ENCODE measurements around the gene TMEM98. TPM values are rescaled to one million over a fixed set of nuclear protein-coding genes. Genes with fewer than 3 reads are reported as not detected.
"Not testable (repeated sequence)": the region's sequence is repeated elsewhere in the genome, so short reads cannot be mapped to it uniquely, and the experiment has no call there.

TMEM98 gene
- total and polyA plus RNA-seq, 10 donors: 5.4 to 41.1 (median 14.5) TPM

- WGBS, 5 donors: 62 to 85% (median 68%) methylated on average over 2 of the region's 2 CpGs
- intact Hi-C loops (cut with DNase I; ENCODE audit: low total_unique reads): loop anchor here (10.0 kb wide), 1 partner anchor 130 kb away; no protein-coding TSS in a partner anchor
These were observed 12.7 kb upstream of the TMEM98 start for GRCh38 chr17:32915245-32915644.

GRCh38 chr17:32916134-32916533 is 11.8 kb upstream of the TMEM98 start:
- Histone ChIP-seq H3K4me3 (no peak overlapping the region), H3K4me1 (peaks cover 0 to 9% (median 0%) of the 10 kb centered on the region in 6 donors), H3K36me3 (no peaks in the 10 kb centered on the region), H3K27ac (no peak overlapping the region), H3K27me3 (replicated peaks in 1 of 7) (no peaks in the 10 kb centered on the region), H3K9me3 (no peaks in the 10 kb centered on the region)
- intact Hi-C loops (cut with DNase I; ENCODE audit: low total_unique reads): loop anchor here (10.0 kb wide), 1 partner anchor 131 kb away; no protein-coding TSS in a partner anchor
- TF ChIP-seq POLR2A (IDR thresholded peaks at IDR 0.05): no peak
- no peak for TF ChIP-seq CTCF (IDR thresholded peaks at IDR 0.05 in 8 of 11, conservative IDR thresholded peaks at IDR 0.05 in 3 of 11)
- TF ChIP-seq POLR2AphosphoS5 (IDR thresholded peaks at IDR 0.05): no peak
- WGBS, 5 donors: 57 to 83% (median 80%) methylated on average over 3 of the region's 3 CpGs
- DNase-seq: no peak

More at GRCh38 chr17:32915245-32915644, 12.7 kb upstream of the TMEM98 start:
- Histone ChIP-seq H3K4me3 (no peak overlapping the region), H3K4me1 (peaks cover 0 to 11% (median under 1%) of the 10 kb centered on the region in 6 donors), H3K27ac (no peak overlapping the region), H3K9me3 (no peaks in the 10 kb centered on the region), H3K27me3 (replicated peaks in 1 of 7) (no peaks in the 10 kb centered on the region), H3K36me3 (no peaks in the 10 kb centered on the region)
- no peak for DNase-seq
- TF ChIP-seq POLR2AphosphoS5 (IDR thresholded peaks at IDR 0.05) (no peak), CTCF (IDR thresholded peaks at IDR 0.05 in 8 of 11, conservative IDR thresholded peaks at IDR 0.05 in 3 of 11) (no peak), POLR2A (IDR thresholded peaks at IDR 0.05) (no peak)

GRCh38 chr17:32917081-32917480 is 10.9 kb upstream of the TMEM98 start:
- no peak for DNase-seq
- TF ChIP-seq POLR2AphosphoS5 (IDR thresholded peaks at IDR 0.05) (no peak), CTCF (IDR thresholded peaks at IDR 0.05 in 8 of 11, conservative IDR thresholded peaks at IDR 0.05 in 3 of 11) (no peak), POLR2A (IDR thresholded peaks at IDR 0.05) (no peak)
- Histone ChIP-seq H3K36me3 (no peaks in the 10 kb centered on the region), H3K4me1 (peaks cover 0 to 1% (median 0%) of the 10 kb centered on the region in 6 donors), H3K27ac (no peak overlapping the region), H3K27me3 (replicated peaks in 1 of 7) (no peaks in the 10 kb centered on the region), H3K4me3 (no peak overlapping the region), H3K9me3 (no peaks in the 10 kb centered on the region)
- intact Hi-C loops (cut with DNase I; ENCODE audit: low total_unique reads): loop anchor here (10.0 kb wide), 1 partner anchor 132 kb away; no protein-coding TSS in a partner anchor

GRCh38 chr17:32917842-32918241 is 10.1 kb upstream of the TMEM98 start:
- Histone ChIP-seq H3K36me3 (no peaks in the 10 kb centered on the region), H3K27ac (no peak overlapping the region), H3K27me3 (replicated peaks in 1 of 7) (no peaks in the 10 kb centered on the region), H3K4me3 (no peak overlapping the region), H3K9me3 (no peaks in the 10 kb centered on the region), H3K4me1 (no peaks in the 10 kb centered on the region)
- no peak for DNase-seq
- 77 to 84% (median 84%) methylated on average over 5 of the region's 5 CpGs for WGBS, 5 donors
- intact Hi-C loops (cut with DNase I; ENCODE audit: low total_unique reads): loop anchor here (10.0 kb wide), 1 partner anchor 133 kb away; no protein-coding TSS in a partner anchor
- TF ChIP-seq POLR2AphosphoS5 (IDR thresholded peaks at IDR 0.05) (no peak), CTCF (IDR thresholded peaks at IDR 0.05 in 8 of 11, conservative IDR thresholded peaks at IDR 0.05 in 3 of 11) (no peak), POLR2A (IDR thresholded peaks at IDR 0.05) (no peak)

GRCh38 chr17:32919876-32920275 is 8.1 kb upstream of the TMEM98 start:
- intact Hi-C loops (cut with DNase I; ENCODE audit: low total_unique reads): loop anchor here (10.0 kb wide), 1 partner anchor 135 kb away; no protein-coding TSS in a partner anchor
- not testable (repeated sequence) for H3K36me3 ChIP-seq; H3K27ac ChIP-seq; DNase-seq; H3K27me3 ChIP-seq (replicated peaks in 1 of 7); H3K4me3 ChIP-seq; H3K9me3 ChIP-seq; H3K4me1 ChIP-seq
- WGBS, 5 donors: 88 to 96% (median 93%) methylated on average over 4 of the region's 4 CpGs

Data from spleen (tissue), 11 donors.